Lung (tissue), 12 donors: ENCODE results near the gene C20orf96. TPM values are rescaled to one million over a fixed set of nuclear protein-coding genes. Genes with fewer than 3 reads are reported as not detected.
"Not testable (repeated sequence)": the region's sequence is repeated elsewhere in the genome, so short reads cannot be mapped to it uniquely, and the experiment has no call there.

Experiments used
- ATAC-seq: fragments of 200-7000 bp; cut with Tn5 transposase; one replicate; pipeline ENCODE4 v1.9.1; 2020; ENCODE audit warnings: moderate number of reproducible peaks; ENCODE audit not compliant: insufficient read depth, low FRiP score
- DNase-seq, 3 donors: peaks; one replicate each; pipeline ENCODE4 v3.0.0-alpha.2; 2013 to 2017
- H3K27ac ChIP-seq, 2 donors: one replicate each; pipeline ENCODE4 v1.5.1; 2013; ENCODE audit warnings: mild to moderate bottlenecking in 2 of 2, moderate library complexity in 2 of 2, control low read depth in 1 of 2, inconsistent platforms in 1 of 2, low read depth in 1 of 2, low read length in 1 of 2
- H3K27me3 ChIP-seq, 3 donors: one replicate each; pipeline ENCODE4 v1.5.1; 2013; ENCODE audit warnings: low read length in 2 of 3; ENCODE audit not compliant: control insufficient read depth in 3 of 3, insufficient read depth in 3 of 3
- H3K36me3 ChIP-seq, 4 donors: one replicate each; pipeline ENCODE4 v1.5.1; 2013; ENCODE audit warnings: low read length in 4 of 4, mild to moderate bottlenecking in 1 of 4, moderate library complexity in 1 of 4; ENCODE audit not compliant: control insufficient read depth in 4 of 4, insufficient read depth in 4 of 4
- H3K4me1 ChIP-seq, 5 donors: one replicate each; pipeline ENCODE4 v1.5.1; 2013; ENCODE audit warnings: low read length in 5 of 5, mild to moderate bottlenecking in 2 of 5, moderate library complexity in 1 of 5; ENCODE audit not compliant: control insufficient read depth in 5 of 5, insufficient read depth in 5 of 5
- H3K4me3 ChIP-seq: one replicate; pipeline ENCODE4 v1.5.1; 2013; ENCODE audit warnings: mild to moderate bottlenecking, control low read depth, moderate library complexity
- H3K9ac ChIP-seq, 2 donors: one replicate each; pipeline ENCODE4 v1.5.1; 2013; ENCODE audit warnings: low read length in 2 of 2, control low read depth in 1 of 2; ENCODE audit not compliant: insufficient read depth in 1 of 2
- H3K9me3 ChIP-seq, 4 donors: one replicate each; pipeline ENCODE4 v1.5.1; 2013; ENCODE audit warnings: low read length in 3 of 4, mild to moderate bottlenecking in 1 of 4, moderate library complexity in 1 of 4; ENCODE audit not compliant: control insufficient read depth in 4 of 4, insufficient read depth in 3 of 4
- CTCF ChIP-seq: IDR thresholded peaks from 2 replicates; pipeline ENCODE4 v1.5.1; 2012; ENCODE audit warnings: mild to moderate bottlenecking; ENCODE audit errors: control extremely low read depth, extremely low read depth
- WGBS, 2 donors: extraction: QIAGEN DNeasy Blood & Tissue Kit; methylation state at CpG; one replicate each; pipeline ENCODE4 v1.1.7; 2013; 5-methylcytosine and 5-hydroxymethylcytosine counted together
- polyA plus RNA-seq, 2 donors: library from polyadenylated mRNA; stranded (reverse); fragments of 200-250 nt; gene quantifications; one replicate each; pipeline ENCODE4 v1.2.1, GENCODE V29; 2013
- total RNA-seq, 2 donors: library from RNA; depleted of rRNA in 1 of 2; stranded (reverse); fragments of >200 nt in 1 of 2; gene quantifications; one replicate each; pipeline ENCODE4 v1.2.1, GENCODE V29; 2014 to 2021
- donor health status: control.
- donor health status: control.
- donor health status: Bipolar disorder and iron deficiency.
- donor health status: healthy.
- donor health status: DM: yes; HTN: yes; CAD: no.

C20orf96 gene
- total and polyA plus RNA-seq, 4 donors, result 5.2 to 22.4 (median 10.5) TPM

- no peak for TF ChIP-seq CTCF
- 41 to 48% methylated on average over 8 of the region's 8 CpGs for WGBS, 2 donors
- H3K4me1 ChIP-seq, result no peaks in the 10 kb centered on the region
- no peaks in the 10 kb centered on the region for H3K36me3 ChIP-seq
- H3K9ac ChIP-seq, result no peak overlapping the region
- H3K4me3 ChIP-seq, result no peak overlapping the region
- H3K9me3 ChIP-seq, result no peaks in the 10 kb centered on the region
- no peaks in the 10 kb centered on the region for H3K27me3 ChIP-seq
- ATAC-seq (no peak), DNase-seq (peak in 1 of 3 donors; percentile 38)
- no peak overlapping the region for H3K27ac ChIP-seq
Observed at GRCh38 chr20:258963-259362, 31.6 kb downstream of the C20orf96 start.

- Histone ChIP-seq H3K36me3 (no peaks in the 10 kb centered on the region), H3K4me1 (no peaks in the 10 kb centered on the region), H3K9me3 (no peaks in the 10 kb centered on the region), H3K9ac (no peak overlapping the region), H3K27ac (no peak overlapping the region), H3K27me3 (no peaks in the 10 kb centered on the region), H3K4me3 (no peak overlapping the region)
- 43 to 72% methylated on average over 4 of the region's 4 CpGs for WGBS, 2 donors
- no peak for ATAC-seq
- TF ChIP-seq CTCF, result no peak
- no peak for DNase-seq
Observed at GRCh38 chr20:258269-258858, 32.2 kb downstream of the C20orf96 start.

DNA sequence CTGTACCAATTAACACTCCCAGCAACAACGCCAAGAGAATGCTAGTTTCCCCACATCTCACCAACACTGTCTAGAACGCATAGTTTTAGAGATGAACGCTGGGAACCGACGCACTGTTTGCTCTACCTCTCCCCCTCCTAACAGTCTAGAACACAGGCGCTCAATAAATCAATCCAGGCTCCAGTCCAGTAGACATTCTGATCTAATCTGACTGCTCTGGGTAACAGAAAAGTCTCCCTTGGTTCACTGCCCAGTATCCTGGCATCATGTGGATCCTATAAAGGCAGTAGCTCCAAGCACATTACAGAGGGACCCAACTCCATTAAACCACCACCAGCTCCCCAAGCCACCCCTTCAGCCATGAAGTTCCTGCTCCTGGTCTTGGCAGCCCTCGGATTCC, 33.1 kb downstream of the C20orf96 start, which contains the start of gene DEFB132:
TSS of gene DEFB132 (plus strand) at position 306 of the 400 bp plus-strand sequence. CDS start at position 361, 55 bp downstream.
- no peak for TF ChIP-seq CTCF
- no peaks in the 10 kb centered on the region for H3K36me3 ChIP-seq
- H3K4me1 ChIP-seq, result no peaks in the 10 kb centered on the region
- no peaks in the 10 kb centered on the region for H3K27me3 ChIP-seq
- DNase-seq, result no peak
- no peak within 1 kb of the TSS for H3K4me3 ChIP-seq
- WGBS, 2 donors, result 73 to 86% methylated on average over 7 of the region's 7 CpGs
- H3K9ac ChIP-seq, result no peak within 1 kb of the TSS
- no peaks in the 10 kb centered on the region for H3K9me3 ChIP-seq
- no peak for ATAC-seq
- H3K27ac ChIP-seq, result no peak within 1 kb of the TSS

- H3K27me3 ChIP-seq, H3K4me1 ChIP-seq, H3K27ac ChIP-seq, ATAC-seq, H3K4me3 ChIP-seq, H3K36me3 ChIP-seq, DNase-seq, H3K9me3 ChIP-seq, H3K9ac ChIP-seq: not testable (repeated sequence)
- WGBS, 2 donors, result 57 to 64% methylated on average over 6 of the region's 6 CpGs
Observed at GRCh38 chr20:253447-253846, 37.1 kb downstream of the C20orf96 start.
